Tibial nerve (tissue), 4 donors: Measurements from ENCODE around the gene ZNF775. TPM values are rescaled to one million over a fixed set of nuclear protein-coding genes. Genes with fewer than 3 reads are reported as not detected.

Experiments used
- DNase-seq, 2 donors: peaks; one replicate each; pipeline ENCODE4 v3.0.0-alpha.2; 2019; ENCODE audit warnings: low spot score in 2 of 2
- H3K27ac ChIP-seq, 4 donors: fragments of 200-600 bp; sonication (generic) in 3 of 4; one replicate each; pipeline ENCODE4 v1.5.1; 2017 to 2019; ENCODE audit warnings: mild to moderate bottlenecking in 1 of 4
- H3K27me3 ChIP-seq, 2 donors: fragments of 200-600 bp; sonication (generic) in 1 of 2; one replicate each; pipeline versions ENCODE4 v1.5.1 to v1.6.0; 2017 to 2019
- H3K36me3 ChIP-seq, 3 donors: fragments of 200-600 bp; sonication (generic); one replicate each; pipeline ENCODE4 v1.5.1; 2018 to 2019
- H3K4me1 ChIP-seq, 4 donors: fragments of 200-600 bp; sonication (generic) in 3 of 4; one replicate each; pipeline ENCODE4 v1.5.1; 2017 to 2019
- H3K4me3 ChIP-seq, 4 donors: fragments of 200-600 bp; sonication (generic) in 3 of 4; one replicate each; pipeline ENCODE4 v1.5.1; 2017 to 2019; ENCODE audit warnings: mild to moderate bottlenecking in 1 of 4, moderate library complexity in 1 of 4
- H3K9me3 ChIP-seq, 4 donors: fragments of 200-600 bp; sonication (generic) in 3 of 4; one replicate each; pipeline ENCODE4 v1.5.1; 2017 to 2019
- EP300 ChIP-seq, 2 donors: sonication (generic); formaldehyde crosslinking; IDR thresholded peaks; one replicate each; pipeline ENCODE4 v1.6.1; 2017; ENCODE audit warnings: antibody characterized with exemption in 2 of 2, mild to moderate bottlenecking in 1 of 2
- POLR2A ChIP-seq, 2 donors: fragments of 450-650 bp; IDR thresholded peaks; one replicate each; pipeline ENCODE4 v1.6.1; 2017; ENCODE audit warnings: antibody characterized with exemption in 2 of 2, mild to moderate bottlenecking in 2 of 2, moderate library complexity in 2 of 2
- WGBS, 2 donors: methylation state at CpG; one replicate each; pipeline ENCODE4 v1.1.5; 2018; 5-methylcytosine and 5-hydroxymethylcytosine counted together
- total RNA-seq, 4 donors: library from RNA; depleted of rRNA; stranded (reverse); fragments of >200 nt; gene quantifications; one replicate each; pipeline ENCODE4 v1.1.0, GENCODE V29; 2016
- TF ChIP-seq, protein P1 (sequence below), 5 experiments: fragments of 200-600 bp in 3 of 5; fragments of 450-650 bp in 2 of 5; sonication (generic) in 3 of 5; IDR thresholded peaks; one replicate each; pipeline ENCODE4 v1.5.1; 2016 to 2019; ENCODE audit warnings: antibody characterized with exemption in 5 of 5, mild to moderate bottlenecking in 3 of 5, moderate library complexity in 2 of 5

The ZNF775 gene
- total RNA-seq, 4 donors from 2014 or later = 5.9 to 14.3 (median 11.6) TPM

DNA sequence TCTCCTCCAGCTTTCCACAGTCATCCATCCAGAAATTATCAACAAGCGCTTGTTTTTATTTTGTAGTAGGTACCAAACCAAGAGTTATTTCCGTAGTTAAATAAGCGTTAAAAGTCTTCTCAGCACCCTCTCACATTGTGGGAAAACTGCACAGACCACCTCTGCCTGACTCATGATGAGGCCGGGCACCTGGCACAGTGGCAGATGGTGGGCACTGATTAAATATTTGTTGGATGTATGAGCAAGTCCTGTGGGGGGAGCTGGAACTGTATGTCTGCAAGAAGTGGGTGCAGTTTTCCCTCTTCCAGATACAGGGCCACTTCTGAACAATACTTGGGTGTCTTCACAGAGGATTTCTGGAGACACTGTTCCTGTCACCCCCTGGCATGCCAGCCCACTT, 15.8 kb upstream of the ZNF775 start:
- no peak overlapping the region for H3K4me3 ChIP-seq
- H3K9me3 ChIP-seq = no peaks in the 10 kb centered on the region
- TF ChIP-seq, protein P1, sequence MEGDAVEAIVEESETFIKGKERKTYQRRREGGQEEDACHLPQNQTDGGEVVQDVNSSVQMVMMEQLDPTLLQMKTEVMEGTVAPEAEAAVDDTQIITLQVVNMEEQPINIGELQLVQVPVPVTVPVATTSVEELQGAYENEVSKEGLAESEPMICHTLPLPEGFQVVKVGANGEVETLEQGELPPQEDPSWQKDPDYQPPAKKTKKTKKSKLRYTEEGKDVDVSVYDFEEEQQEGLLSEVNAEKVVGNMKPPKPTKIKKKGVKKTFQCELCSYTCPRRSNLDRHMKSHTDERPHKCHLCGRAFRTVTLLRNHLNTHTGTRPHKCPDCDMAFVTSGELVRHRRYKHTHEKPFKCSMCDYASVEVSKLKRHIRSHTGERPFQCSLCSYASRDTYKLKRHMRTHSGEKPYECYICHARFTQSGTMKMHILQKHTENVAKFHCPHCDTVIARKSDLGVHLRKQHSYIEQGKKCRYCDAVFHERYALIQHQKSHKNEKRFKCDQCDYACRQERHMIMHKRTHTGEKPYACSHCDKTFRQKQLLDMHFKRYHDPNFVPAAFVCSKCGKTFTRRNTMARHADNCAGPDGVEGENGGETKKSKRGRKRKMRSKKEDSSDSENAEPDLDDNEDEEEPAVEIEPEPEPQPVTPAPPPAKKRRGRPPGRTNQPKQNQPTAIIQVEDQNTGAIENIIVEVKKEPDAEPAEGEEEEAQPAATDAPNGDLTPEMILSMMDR (IDR thresholded peaks at IDR 0.05) = no peak
- TF ChIP-seq POLR2A (IDR thresholded peaks at IDR 0.05) (no peak), EP300 (IDR thresholded peaks at IDR 0.05) (no peak)
- DNase-seq = no peak
- H3K4me1 ChIP-seq = peaks cover 0 to 13% (median 5%) of the 10 kb centered on the region in 4 donors
- WGBS, 2 donors = 87 to 91% methylated on average over 4 of the region's 4 CpGs
- no peaks in the 10 kb centered on the region for H3K27me3 ChIP-seq
- H3K36me3 ChIP-seq = no peaks in the 10 kb centered on the region
- H3K27ac ChIP-seq = no peak overlapping the region

- Histone ChIP-seq H3K27me3 (no peaks in the 10 kb centered on the region), H3K4me1 (peaks cover 0 to 13% (median 5%) of the 10 kb centered on the region in 4 donors), H3K9me3 (no peaks in the 10 kb centered on the region), H3K36me3 (no peaks in the 10 kb centered on the region), H3K27ac (no peak overlapping the region), H3K4me3 (no peak overlapping the region)
- no peak for DNase-seq
- TF ChIP-seq, protein P1 (IDR thresholded peaks at IDR 0.05) = no peak
- TF ChIP-seq POLR2A (IDR thresholded peaks at IDR 0.05) = no peak
- no peak for TF ChIP-seq EP300 (IDR thresholded peaks at IDR 0.05)
- 77 to 80% methylated on average over 5 of the region's 5 CpGs for WGBS, 2 donors
These were observed 15.3 kb upstream of the ZNF775 start for GRCh38 chr7:150363872-150364271.

GRCh38 chr7:150365194-150365593, 13.9 kb upstream of the ZNF775 start:
- Histone ChIP-seq H3K4me3 (no peak overlapping the region), H3K36me3 (peaks cover 0 to 4% (median 0%) of the 10 kb centered on the region in 3 donors), H3K4me1 (peaks cover 0 to 24% (median 16%) of the 10 kb centered on the region in 4 donors), H3K9me3 (no peaks in the 10 kb centered on the region), H3K27me3 (no peaks in the 10 kb centered on the region), H3K27ac (no peak overlapping the region)
- TF ChIP-seq EP300 (IDR thresholded peaks at IDR 0.05) (no peak), POLR2A (IDR thresholded peaks at IDR 0.05) (no peak)
- TF ChIP-seq, protein P1 (IDR thresholded peaks at IDR 0.05) = no peak
- no peak for DNase-seq
- 88 to 90% methylated on average over 10 of the region's 10 CpGs for WGBS, 2 donors

DNA sequence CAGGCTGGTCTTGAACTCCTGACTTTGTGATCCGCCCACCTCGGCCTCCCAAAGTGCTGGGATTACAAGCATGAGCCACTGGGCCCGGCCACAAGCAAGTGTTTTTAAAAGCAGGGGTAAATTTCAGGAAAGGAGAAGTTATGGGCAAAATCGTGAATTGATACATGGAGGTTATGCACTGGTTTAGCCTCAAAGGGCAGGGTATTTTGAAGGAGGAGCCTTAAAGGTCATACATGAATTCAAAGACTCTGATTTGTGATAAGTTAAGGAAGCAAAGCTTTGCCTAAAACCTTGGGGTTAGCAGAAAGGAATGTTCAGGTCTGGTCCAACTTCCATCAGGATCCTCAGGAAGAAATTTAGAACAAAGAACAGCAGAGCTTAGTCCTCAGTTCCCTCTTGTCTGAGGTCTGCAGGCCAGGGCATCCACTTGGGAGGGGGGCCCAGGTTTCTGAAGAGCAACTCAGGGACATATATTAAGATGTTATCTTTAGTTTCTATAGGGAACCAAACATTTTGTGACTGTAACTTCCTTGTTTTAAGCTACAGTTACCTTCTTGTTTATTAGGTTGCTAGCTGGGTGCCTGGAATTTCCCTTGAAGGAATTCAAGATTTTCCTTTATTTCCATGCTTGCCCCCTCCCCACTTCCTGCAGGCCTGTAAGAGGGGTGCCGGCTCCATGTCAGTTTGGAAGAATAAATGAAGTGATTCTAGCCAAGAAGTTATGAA, 13.3 kb upstream of the ZNF775 start:
- Histone ChIP-seq H3K36me3 (peaks cover 0 to 10% (median 0%) of the 10 kb centered on the region in 3 donors), H3K4me1 (peaks cover 0 to 31% (median 22%) of the 10 kb centered on the region in 4 donors), H3K27ac (peak overlapping the region in 2 of 4 donors; percentile 3 to 32), H3K9me3 (no peaks in the 10 kb centered on the region), H3K27me3 (no peaks in the 10 kb centered on the region), H3K4me3 (no peak overlapping the region)
- TF ChIP-seq POLR2A (IDR thresholded peaks at IDR 0.05) (no peak), EP300 (IDR thresholded peaks at IDR 0.05) (no peak)
- TF ChIP-seq, protein P1 (IDR thresholded peaks at IDR 0.05) = no peak
- no peak for DNase-seq
- 61 to 69% methylated on average over 5 of the region's 5 CpGs for WGBS, 2 donors

GRCh38 chr7:150367677-150368095, 11.4 kb upstream of the ZNF775 start:
- no peak for TF ChIP-seq EP300 (IDR thresholded peaks at IDR 0.05)
- TF ChIP-seq, protein P1 (IDR thresholded peaks at IDR 0.05) = no peak
- DNase-seq = no peak
- Histone ChIP-seq H3K9me3 (no peaks in the 10 kb centered on the region), H3K36me3 (peaks cover 0 to 29% (median 0%) of the 10 kb centered on the region in 3 donors), H3K27me3 (no peaks in the 10 kb centered on the region), H3K4me3 (peak overlapping the region; percentile 68 to 99 (median 84)), H3K4me1 (peaks cover 0 to 43% (median 26%) of the 10 kb centered on the region in 4 donors), H3K27ac (peak overlapping the region; percentile 88 to 99 (median 98))
- 40 to 50% methylated on average over 8 of the region's 8 CpGs for WGBS, 2 donors
